ENCODE measurements around the gene NIPBL. TPM values are rescaled to one million over a fixed set of nuclear protein-coding genes. Genes with fewer than 3 reads are reported as not detected.

NIPBL gene
- total RNA-seq, 1 experiment from 2014 or later = 61.3 TPM

DNA sequence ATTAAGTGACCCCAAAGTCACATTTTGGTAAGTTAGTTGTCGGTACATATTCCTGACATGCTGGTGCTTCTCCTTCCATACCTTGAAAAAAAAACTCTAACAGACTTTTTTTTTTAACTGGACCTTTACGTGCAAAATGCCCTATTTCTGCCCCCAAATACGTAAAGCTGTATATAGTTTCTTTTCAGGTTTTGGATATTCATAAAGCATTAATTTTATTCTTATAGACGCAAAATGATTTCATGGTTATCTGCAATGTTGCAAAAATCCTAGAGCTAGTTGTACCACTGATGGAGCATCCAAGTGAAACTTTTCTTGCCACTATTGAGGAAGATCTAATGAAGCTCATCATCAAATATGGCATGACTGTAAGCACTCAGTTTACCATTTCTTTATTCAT is 167.6 kb downstream of the NIPBL start:
- Histone ChIP-seq H2BK20ac (ENCODE audit: low read depth, low read length, poor library complexity, severe bottlenecking) (no peak overlapping the region), H3K9me3 (ENCODE audit: control insufficient read depth, low read depth, low read length) (no peaks in the 10 kb centered on the region), H2AFZ (ENCODE audit: low read length) (no peak overlapping the region), H3K4ac (ENCODE audit: low read depth, low read length) (no peak overlapping the region), H2AK5ac (ENCODE audit: insufficient read length, low read length) (no peak overlapping the region), H3K18ac (ENCODE audit: insufficient read length, low read depth, low read length) (no peak overlapping the region), H4K91ac (ENCODE audit: insufficient read length, low read depth, low read length) (no peak overlapping the region), H2BK120ac (ENCODE audit: low read depth, low read length, poor library complexity, severe bottlenecking) (no peak overlapping the region), H3K23me2 (ENCODE audit: insufficient read length, low read depth, low read length, poor library complexity, severe bottlenecking) (no peaks in the 10 kb centered on the region), H2BK5ac (ENCODE audit: insufficient read length, low read length) (no peak overlapping the region), H2BK15ac (ENCODE audit: low read depth, low read length) (no peak overlapping the region), H4K20me1 (ENCODE audit: control insufficient read depth, insufficient read depth, insufficient read length) (no peaks in the 10 kb centered on the region), H3K79me2 (ENCODE audit: insufficient read depth, low read length) (no peaks in the 10 kb centered on the region), H3K27ac (ENCODE audit: insufficient read length, low read depth, low read length) (no peak overlapping the region), H3K4me1 (ENCODE audit: insufficient read depth, low read length) (no peaks in the 10 kb centered on the region), H3K9ac (ENCODE audit: extremely low read depth, insufficient read length, low read length) (no peak overlapping the region), H3K4me2 (ENCODE audit: insufficient read depth, insufficient read length, low read length) (no peak overlapping the region), H2BK12ac (ENCODE audit: insufficient read length, low read depth, low read length) (no peak overlapping the region), H3K27me3 (ENCODE audit: insufficient read depth, low read length) (no peaks in the 10 kb centered on the region), H4K5ac (ENCODE audit: insufficient read length, low read depth, low read length) (no peak overlapping the region), H3K14ac (ENCODE audit: insufficient read depth, low read length) (no peak overlapping the region), H3K56ac (ENCODE audit: insufficient read length, low read depth, low read length) (no peak overlapping the region), H3K79me1 (ENCODE audit: insufficient read depth, low read depth, low read length, poor library complexity, severe bottlenecking) (no peaks in the 10 kb centered on the region), H3T11ph (ENCODE audit: low read length) (no peak overlapping the region), H3K23ac (ENCODE audit: insufficient read length, low read depth, low read length) (no peak overlapping the region), H4K8ac (replicated peaks; ENCODE audit: insufficient read length, low read depth, low read length) (no peak overlapping the region)
- no peak overlapping the region for H3K4me3 Mint-ChIP-seq
- H3K36me3 Mint-ChIP-seq (ENCODE audit: insufficient read depth in 1 of 3, low read depth in 3 of 3) = peaks cover 3 to 43% (median 34%) of the 10 kb centered on the region in 3 experiments; a peak in 5 of 7 replicates
- TF ChIP-seq, protein P1, sequence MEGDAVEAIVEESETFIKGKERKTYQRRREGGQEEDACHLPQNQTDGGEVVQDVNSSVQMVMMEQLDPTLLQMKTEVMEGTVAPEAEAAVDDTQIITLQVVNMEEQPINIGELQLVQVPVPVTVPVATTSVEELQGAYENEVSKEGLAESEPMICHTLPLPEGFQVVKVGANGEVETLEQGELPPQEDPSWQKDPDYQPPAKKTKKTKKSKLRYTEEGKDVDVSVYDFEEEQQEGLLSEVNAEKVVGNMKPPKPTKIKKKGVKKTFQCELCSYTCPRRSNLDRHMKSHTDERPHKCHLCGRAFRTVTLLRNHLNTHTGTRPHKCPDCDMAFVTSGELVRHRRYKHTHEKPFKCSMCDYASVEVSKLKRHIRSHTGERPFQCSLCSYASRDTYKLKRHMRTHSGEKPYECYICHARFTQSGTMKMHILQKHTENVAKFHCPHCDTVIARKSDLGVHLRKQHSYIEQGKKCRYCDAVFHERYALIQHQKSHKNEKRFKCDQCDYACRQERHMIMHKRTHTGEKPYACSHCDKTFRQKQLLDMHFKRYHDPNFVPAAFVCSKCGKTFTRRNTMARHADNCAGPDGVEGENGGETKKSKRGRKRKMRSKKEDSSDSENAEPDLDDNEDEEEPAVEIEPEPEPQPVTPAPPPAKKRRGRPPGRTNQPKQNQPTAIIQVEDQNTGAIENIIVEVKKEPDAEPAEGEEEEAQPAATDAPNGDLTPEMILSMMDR (conservative IDR thresholded peaks at IDR 0.05) = no peak
- no peaks in the 10 kb centered on the region for H3K27me3 Mint-ChIP-seq (ENCODE audit: low read depth)
- H3K27ac Mint-ChIP-seq = no peak overlapping the region
- no peaks in the 10 kb centered on the region for H3K4me1 Mint-ChIP-seq
- DNase-seq = no peak
- no CpG with 5 or more reads among the region's 4 CpGs for WGBS (ENCODE audit: extremely low coverage, insufficient read length, low lambda C conversion rate)
- H3K9me3 Mint-ChIP-seq = no peaks in the 10 kb centered on the region

Data from H9 (cell line).